HepG2 (cell line): Measurements from ENCODE around the gene TEKT2. TPM values are rescaled to one million over a fixed set of nuclear protein-coding genes. Genes with fewer than 3 reads are reported as not detected.

Experiments used
- ATAC-seq: fragments of 200-7000 bp; cut with Tn5 transposase; 3 replicates; pipeline ENCODE4 v1.9.1; 2020; ENCODE audit warnings: mild to moderate bottlenecking, moderate library complexity
- BruUV-seq: library from RNA; stranded (reverse); fragments of 400-500 nt; replicated peaks from 2 replicates; lab custom pipeline; 2021; lab: Mats Ljungman, UMichigan
- CTCF ChIA-PET: fragments of 300-600 bp; formaldehyde crosslinking; extraction: SDS; loops from one replicate; lab custom pipeline; 2021; ENCODE audit warnings: low total read pairs, inconsistent platforms, low intra/inter-chr PET ratio; lab: Yijun Ruan, JAX
- POLR2A ChIA-PET: fragments of 350-600 bp; sonication (Branson Sonifier 250); formaldehyde crosslinking; loops from one replicate; lab custom pipeline; 2020; ENCODE audit warnings: antibody characterized with exemption, inconsistent platforms; lab: Yijun Ruan, JAX
- DNase-seq: peaks from one replicate; pipeline ENCODE4 v3.0.0-alpha.2; 2015; ENCODE audit warnings: low spot score
- FAIRE-seq: peaks from 3 replicates; lab custom pipeline; 2011; peaks lifted over from hg19 to GRCh38; lab: Jason Lieb, UNC
- H2AFZ ChIP-seq: one replicate; pipeline ENCODE4 v1.6.1; 2011; ENCODE audit warnings: low read length, inconsistent platforms
- H3K27ac ChIP-seq: fragments of 300-600 bp; 3 replicates; pipeline ENCODE4 v1.8.0; 2011; ENCODE audit warnings: mixed run types, mild to moderate bottlenecking, mixed read lengths, low read length, inconsistent platforms; ENCODE audit not compliant: insufficient read depth; ENCODE audit errors: extremely low read length
- H3K27me3 ChIP-seq, 2 experiments: fragments of 200-600 bp in 1 of 2; 2 replicates in 1 of 2; 3 replicates in 1 of 2; pipeline versions ENCODE4 v1.6.0 to v1.8.0; 2011; ENCODE audit warnings: low read length in 2 of 2, mild to moderate bottlenecking in 2 of 2, moderate library complexity in 2 of 2, inconsistent platforms in 1 of 2; ENCODE audit not compliant: insufficient read depth in 2 of 2, control insufficient read depth in 1 of 2
- H3K36me3 ChIP-seq, 2 experiments: fragments of 200-600 bp in 1 of 2; replicated peaks in 1 of 2; 2 replicates in 1 of 2; 3 replicates in 1 of 2; pipeline versions ENCODE4 v1.5.1 to v1.8.0; 2011; ENCODE audit warnings: low read length in 2 of 2, inconsistent platforms in 1 of 2; ENCODE audit not compliant: insufficient read depth in 2 of 2, control insufficient read depth in 1 of 2
- H3K4me1 ChIP-seq: 2 replicates; pipeline ENCODE4 v1.5.1; 2012; ENCODE audit warnings: low read length, inconsistent platforms; ENCODE audit not compliant: insufficient read depth
- H3K4me2 ChIP-seq: 2 replicates; pipeline ENCODE4 v1.6.0; 2011; ENCODE audit warnings: low read depth, low read length, inconsistent platforms
- H3K4me3 ChIP-seq, 3 experiments: fragments of 200-600 bp in 1 of 3; sonication (generic), shearing (Covaris generic) in 1 of 3; replicated peaks in 1 of 3; 2 replicates each; pipeline ENCODE4 v1.5.1; 2011 to 2016; ENCODE audit warnings: low read length in 3 of 3, inconsistent platforms in 2 of 3, low read depth in 2 of 3, mild to moderate bottlenecking in 2 of 3, control low read depth in 1 of 3, mixed read lengths in 1 of 3; ENCODE audit not compliant: insufficient read depth in 1 of 3
- H3K79me2 ChIP-seq: one replicate; pipeline ENCODE4 v1.6.1; 2011; ENCODE audit warnings: low read length, inconsistent platforms; ENCODE audit not compliant: insufficient read depth
- H3K9ac ChIP-seq: 2 replicates; pipeline ENCODE4 v1.6.0; 2011; ENCODE audit warnings: mild to moderate bottlenecking, low read depth, low read length, inconsistent platforms; ENCODE audit not compliant: insufficient read depth
- H3K9me3 ChIP-seq: 2 replicates; pipeline ENCODE4 v1.5.1; 2012; ENCODE audit warnings: mild to moderate bottlenecking, low read length
- H4K20me1 ChIP-seq: 2 replicates; pipeline ENCODE4 v1.6.0; 2011; ENCODE audit warnings: inconsistent platforms, mild to moderate bottlenecking, low read length, moderate library complexity; ENCODE audit not compliant: insufficient read depth
- ARNTL ChIP-seq: sonication (generic); formaldehyde crosslinking; IDR thresholded peaks from 2 replicates; pipeline ENCODE4 v1.4.0; 2020; ENCODE audit warnings: mild to moderate bottlenecking, missing genetic modification reagents
- ESRRA ChIP-seq: sonication (generic); formaldehyde crosslinking; IDR thresholded peaks from 2 replicates; pipeline ENCODE4 v1.5.1; 2020; ENCODE audit warnings: mild to moderate bottlenecking, low read depth, missing genetic modification reagents
- FOSL1 ChIP-seq: sonication (generic); formaldehyde crosslinking; IDR thresholded peaks from 2 replicates; pipeline ENCODE4 v1.9.0; 2021; ENCODE audit warnings: missing genetic modification reagents, borderline replicate concordance
- GLI4 ChIP-seq: sonication (generic); formaldehyde crosslinking; IDR thresholded peaks from 2 replicates; pipeline ENCODE4 v1.5.1; 2020; ENCODE audit warnings: missing genetic modification reagents, mild to moderate bottlenecking, moderate library complexity, borderline replicate concordance
- MTA1 ChIP-seq: sonication (generic); formaldehyde crosslinking; IDR thresholded peaks from 2 replicates; pipeline ENCODE4 v1.4.0; 2020; ENCODE audit warnings: missing genetic modification reagents, mild to moderate bottlenecking, borderline replicate concordance
- NFRKB ChIP-seq: fragments of 450-650 bp; IDR thresholded peaks from 2 replicates; pipeline ENCODE4 v1.6.1; 2017
- PHF5A ChIP-seq: IDR thresholded peaks from one replicate; pipeline ENCODE4 v1.6.1; 2018; ENCODE audit warnings: low read depth, missing genetic modification reagents; ENCODE audit not compliant: unreplicated experiment
- ZNF329 ChIP-seq: sonication (generic); formaldehyde crosslinking; IDR thresholded peaks from 2 replicates; pipeline ENCODE4 v1.9.0; 2021; ENCODE audit warnings: low read depth, mild to moderate bottlenecking, missing genetic modification reagents
- ZNF333 ChIP-seq: sonication (generic); formaldehyde crosslinking; IDR thresholded peaks from 2 replicates; pipeline ENCODE4 v1.4.0; 2020; ENCODE audit warnings: mild to moderate bottlenecking, missing genetic modification reagents, borderline replicate concordance
- ZNF616 ChIP-seq: sonication (generic); formaldehyde crosslinking; IDR thresholded peaks from 2 replicates; pipeline ENCODE4 v1.5.0; 2020; ENCODE audit warnings: low read depth, mild to moderate bottlenecking, missing genetic modification reagents
- ZNF660 ChIP-seq: sonication (generic); formaldehyde crosslinking; IDR thresholded peaks from 2 replicates; pipeline ENCODE4 v1.5.1; 2020; ENCODE audit warnings: mild to moderate bottlenecking, low read depth, missing genetic modification reagents, borderline replicate concordance
- ZNF75D ChIP-seq: sonication (generic); formaldehyde crosslinking; IDR thresholded peaks from 2 replicates; pipeline ENCODE4 v1.8.1; 2023; ENCODE audit warnings: missing genetic modification reagents, mild to moderate bottlenecking, borderline replicate concordance
- ZNF891 ChIP-seq: sonication (generic); formaldehyde crosslinking; IDR thresholded peaks from 2 replicates; pipeline ENCODE4 v1.5.0; 2020; ENCODE audit warnings: mild to moderate bottlenecking, missing genetic modification reagents
- WGBS: methylation state at CpG from one replicate; pipeline ENCODE4 v1.1.6; 2017; ENCODE audit warnings: low lambda C conversion rate; 5-methylcytosine and 5-hydroxymethylcytosine counted together
- in situ Hi-C: cut with HindIII; loops from 2 replicates; pipeline ENCODE4 v1.10.0; 2017; ENCODE audit warnings: low pct_unique_long_range_greater_than_20kb; ENCODE audit not compliant: extremely low pct_ligation_motif_present
- intact Hi-C: fragments of 100-400 bp; cut with micrococcal nuclease; formaldehyde crosslinking; loops from one replicate; pipeline ENCODE4 v1.10.0; 2022; ENCODE audit not compliant: unreplicated experiment
- polyA plus RNA-seq, 8 experiments: library from polyadenylated mRNA; depleted of rRNA in 3 of 8; stranded (reverse) in 7 of 8; unstranded in 1 of 8; fragments of >200 nt; fragmentation: Illumina TruSeq in 4 of 8; extraction: Trizol in 4 of 8; gene quantifications; 2 replicates each; pipeline versions ENCODE4 v1.2.1 to v1.2.3, GENCODE V29; 2011 to 2016; ENCODE audit warnings: low read depth in 4 of 8, missing spikeins in 1 of 8, mixed read lengths in 1 of 8; ENCODE audit not compliant: insufficient read depth in 1 of 8
- total RNA-seq, 5 experiments: library from RNA; depleted of rRNA; stranded (reverse); fragments of >200 nt; fragmentation: Illumina TruSeq; extraction: Trizol; gene quantifications; 2 replicates each; pipeline ENCODE4 v1.2.3, GENCODE V29; 2016; ENCODE audit warnings: low read depth in 1 of 5
- TF ChIP-seq, protein P1 (sequence below): sonication (generic); formaldehyde crosslinking; IDR thresholded peaks from 2 replicates; pipeline ENCODE4 v1.4.0; 2020; ENCODE audit warnings: mild to moderate bottlenecking, missing genetic modification reagents
- TF ChIP-seq, protein P2 (sequence below): sonication (generic); formaldehyde crosslinking; IDR thresholded peaks from 2 replicates; pipeline ENCODE4 v1.4.0; 2020; ENCODE audit warnings: missing genetic modification reagents

The TEKT2 gene
- total and polyA plus RNA-seq, 2 of the 13 experiments (the other 11 are each of a cell fraction or from before 2014, with no cell fraction given): 0.31 to 0.38 TPM

DNA sequence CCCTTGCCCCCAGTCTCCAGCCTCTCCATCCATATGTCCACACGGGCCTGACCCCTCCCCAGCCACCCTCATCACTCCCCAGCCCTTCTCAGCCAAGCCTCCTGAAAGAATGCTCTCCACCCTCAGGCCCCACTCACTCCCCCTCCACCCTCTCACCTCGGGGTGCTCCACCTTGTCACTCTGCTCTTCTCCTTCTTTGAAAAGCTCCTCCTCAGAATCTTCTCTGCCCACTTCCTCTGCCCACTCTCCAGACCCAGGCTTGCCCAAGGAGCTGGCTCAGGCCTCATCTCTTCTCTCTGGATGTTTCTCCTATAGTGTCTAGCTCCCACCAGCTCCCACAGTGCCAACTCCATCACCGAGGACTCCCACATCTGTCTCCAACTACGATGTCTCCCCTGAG is 27.3 kb downstream of the TEKT2 start:
- Histone ChIP-seq H4K20me1 (no peaks in the 10 kb centered on the region), H3K79me2 (no peaks in the 10 kb centered on the region), H3K27ac (no peak overlapping the region), H3K9me3 (no peaks in the 10 kb centered on the region), H3K9ac (no peak overlapping the region), H3K4me2 (no peak overlapping the region), H3K27me3 (peaks cover 6 to 24% of the 10 kb centered on the region in 2 experiments; a peak in 4 of 5 replicates), H3K36me3 (no peaks in the 10 kb centered on the region), H3K4me1 (peaks cover 37% of the 10 kb centered on the region), H2AFZ (no peak overlapping the region), H3K4me3 (no peak overlapping the region)
- no peak for FAIRE-seq
- ATAC-seq: no peak
- CTCF ChIA-PET: no interaction called here
- BruUV-seq: no TSS peak
- intact Hi-C loops: no loop called here
- DNase-seq: no peak
- in situ Hi-C loops: no loop called here
- TF ChIP-seq PHF5A (CRISPR knock-in tag) (no peak), ZNF333 (CRISPR knock-in tag) (no peak), ZNF660 (CRISPR knock-in tag) (no peak), MTA1 (no peak), ESRRA (CRISPR knock-in tag) (no peak), NFRKB (no peak), ZNF616 (CRISPR knock-in tag) (no peak), ARNTL (no peak), ZNF329 (CRISPR knock-in tag) (no peak), FOSL1 (CRISPR knock-in tag) (no peak), GLI4 (CRISPR knock-in tag) (no peak), ZNF891 (CRISPR knock-in tag) (no peak), ZNF75D (CRISPR knock-in tag) (no peak)
- TF ChIP-seq, protein P1, sequence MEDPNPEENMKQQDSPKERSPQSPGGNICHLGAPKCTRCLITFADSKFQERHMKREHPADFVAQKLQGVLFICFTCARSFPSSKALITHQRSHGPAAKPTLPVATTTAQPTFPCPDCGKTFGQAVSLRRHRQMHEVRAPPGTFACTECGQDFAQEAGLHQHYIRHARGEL (CRISPR knock-in tag): no peak
- TF ChIP-seq, protein P2, sequence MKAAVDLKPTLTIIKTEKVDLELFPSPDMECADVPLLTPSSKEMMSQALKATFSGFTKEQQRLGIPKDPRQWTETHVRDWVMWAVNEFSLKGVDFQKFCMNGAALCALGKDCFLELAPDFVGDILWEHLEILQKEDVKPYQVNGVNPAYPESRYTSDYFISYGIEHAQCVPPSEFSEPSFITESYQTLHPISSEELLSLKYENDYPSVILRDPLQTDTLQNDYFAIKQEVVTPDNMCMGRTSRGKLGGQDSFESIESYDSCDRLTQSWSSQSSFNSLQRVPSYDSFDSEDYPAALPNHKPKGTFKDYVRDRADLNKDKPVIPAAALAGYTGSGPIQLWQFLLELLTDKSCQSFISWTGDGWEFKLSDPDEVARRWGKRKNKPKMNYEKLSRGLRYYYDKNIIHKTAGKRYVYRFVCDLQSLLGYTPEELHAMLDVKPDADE (CRISPR knock-in tag): no peak
- POLR2A ChIA-PET: no interaction called here
- 2% methylated on average over 4 of the region's 4 CpGs for WGBS
